GM18517 (cell line): Measurements from ENCODE around the gene HMGCS1.
"Not testable (repeated sequence)": the region's sequence is repeated elsewhere in the genome, so short reads cannot be mapped to it uniquely, and the experiment has no call there.

Source experiments
- ATAC-seq: cut with Tn5 transposase; IDR thresholded peaks from one replicate; pipeline ENCODE4 v1.9.1; 2021; ENCODE audit warnings: mild to moderate bottlenecking, moderate library complexity; ENCODE audit not compliant: unreplicated experiment

Gene HMGCS1

DNA sequence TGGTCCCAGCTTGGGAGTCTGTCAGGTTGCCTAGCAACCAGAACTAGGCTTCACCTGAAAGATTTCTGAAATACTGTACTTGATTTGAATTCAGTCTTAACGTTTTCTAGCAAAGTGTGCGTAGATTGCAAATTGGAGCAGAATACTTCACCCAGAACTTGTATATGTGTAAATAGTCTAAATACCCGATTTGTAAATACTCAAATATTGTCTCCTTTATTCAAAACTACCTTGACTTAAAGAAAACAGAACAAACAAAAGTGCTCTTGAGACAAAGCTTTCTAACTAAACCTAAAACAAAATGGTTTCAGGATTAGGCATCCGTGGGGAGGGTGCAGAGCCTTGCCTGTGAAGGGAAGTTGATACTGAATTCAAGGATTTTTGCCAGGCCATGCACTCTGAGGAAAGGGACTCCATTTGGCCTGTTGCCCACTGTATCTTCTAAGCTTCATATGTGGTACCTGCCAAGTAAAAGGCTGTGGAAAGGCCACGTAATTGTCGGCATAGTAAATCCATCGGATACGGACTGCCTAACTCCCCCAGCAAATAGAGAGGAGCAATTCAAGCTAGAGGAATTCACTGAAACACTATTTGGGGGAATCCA is 744 bp upstream of the HMGCS1 start:
- no peak for ATAC-seq

- peak; percentile 0 for ATAC-seq
These were observed 545 bp downstream of the HMGCS1 start for GRCh38 chr5:43312699-43313034.

DNA sequence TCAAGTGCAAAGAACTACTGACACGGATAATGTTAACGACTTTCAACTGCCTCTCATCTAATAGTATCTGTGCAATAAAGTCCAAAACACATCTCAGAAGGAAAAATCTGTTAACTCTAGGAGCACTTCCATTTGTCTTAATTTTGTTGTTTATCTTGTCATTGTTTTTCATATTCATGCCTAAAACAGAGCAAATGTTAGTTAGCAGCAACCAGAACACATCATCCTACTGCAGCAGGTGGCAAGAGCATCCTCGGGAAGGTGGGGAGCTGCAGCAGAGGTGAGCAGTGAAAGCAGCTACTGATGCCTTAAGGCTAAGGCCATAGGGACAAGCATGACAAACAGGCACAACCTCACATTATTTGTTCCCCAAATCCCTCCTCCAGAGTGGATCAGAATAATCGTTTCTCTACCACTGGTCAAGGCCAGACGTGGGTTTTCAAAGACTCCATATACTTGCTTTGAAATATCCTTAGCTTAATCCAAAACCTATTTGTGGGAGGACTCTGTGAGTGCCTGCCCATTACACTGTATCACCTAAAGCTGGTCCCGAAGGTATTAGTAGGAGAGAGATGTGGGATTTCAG is 1.0 kb downstream of the HMGCS1 start:
- no peak for ATAC-seq

DNA sequence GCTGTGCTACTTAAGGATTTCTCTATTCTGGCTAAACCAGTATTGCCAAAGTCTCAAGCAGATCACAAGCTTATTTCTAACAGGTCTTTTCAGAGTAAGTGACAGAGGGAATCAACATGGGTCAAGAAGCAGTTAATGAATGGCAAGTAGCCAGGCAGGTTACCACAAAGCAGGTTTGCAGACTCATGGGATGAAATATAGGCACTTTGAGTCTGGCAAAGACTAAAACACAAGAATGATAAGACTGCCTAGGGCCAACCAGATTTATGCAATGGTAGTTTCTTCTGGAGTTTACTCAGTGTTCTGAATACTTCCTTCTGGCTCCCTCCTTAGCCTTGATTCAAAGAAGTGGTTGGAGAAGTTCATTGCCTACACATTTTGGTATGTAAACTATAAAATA is 3.6 kb downstream of the HMGCS1 start:
- no peak for ATAC-seq

- no peak for ATAC-seq
These were observed 4.1 kb downstream of the HMGCS1 start for GRCh38 chr5:43309122-43309521.

DNA sequence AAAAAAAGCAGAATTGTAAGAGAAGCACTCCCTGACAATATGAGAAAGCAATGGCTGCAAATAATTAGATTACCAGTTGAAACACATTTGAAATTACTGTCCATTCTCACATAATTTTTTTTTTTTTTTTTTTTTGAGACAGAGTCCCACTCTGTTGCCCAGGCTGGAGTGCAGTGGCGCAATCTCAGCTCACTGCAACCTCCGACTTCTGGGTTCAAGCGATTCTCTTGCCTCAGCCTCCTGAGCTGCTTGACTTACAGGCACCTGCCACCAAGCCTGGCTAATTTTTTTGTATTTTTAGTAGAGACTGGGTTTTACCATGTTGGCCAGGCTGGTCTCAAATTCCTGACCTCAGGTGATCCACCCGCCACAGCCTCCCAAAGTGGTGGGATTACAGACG is 6.3 kb downstream of the HMGCS1 start:
- ATAC-seq = not testable (repeated sequence)

GRCh38 chr5:43305948-43306565 is 7.2 kb downstream of the HMGCS1 start:
- peak; percentile 50 for ATAC-seq

DNA sequence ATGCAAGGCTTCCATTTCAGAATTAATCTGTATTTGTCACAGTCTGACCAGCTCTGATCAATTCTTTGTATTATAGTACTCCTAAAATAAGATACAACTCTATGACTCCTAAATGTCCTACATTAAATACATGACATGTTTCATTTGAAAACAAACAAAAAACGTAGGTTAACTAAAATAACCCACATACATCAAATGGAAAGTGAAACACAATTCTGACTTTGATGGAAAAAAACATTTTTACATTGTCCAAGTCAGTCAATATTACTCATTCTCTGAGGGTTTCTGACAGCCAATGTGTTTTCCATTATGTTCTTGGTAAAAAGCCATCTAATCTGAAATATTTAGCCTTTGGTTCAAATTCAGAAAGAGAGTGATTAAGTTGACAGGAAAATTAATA is 8.7 kb downstream of the HMGCS1 start:
- ATAC-seq = peak; percentile 58

DNA sequence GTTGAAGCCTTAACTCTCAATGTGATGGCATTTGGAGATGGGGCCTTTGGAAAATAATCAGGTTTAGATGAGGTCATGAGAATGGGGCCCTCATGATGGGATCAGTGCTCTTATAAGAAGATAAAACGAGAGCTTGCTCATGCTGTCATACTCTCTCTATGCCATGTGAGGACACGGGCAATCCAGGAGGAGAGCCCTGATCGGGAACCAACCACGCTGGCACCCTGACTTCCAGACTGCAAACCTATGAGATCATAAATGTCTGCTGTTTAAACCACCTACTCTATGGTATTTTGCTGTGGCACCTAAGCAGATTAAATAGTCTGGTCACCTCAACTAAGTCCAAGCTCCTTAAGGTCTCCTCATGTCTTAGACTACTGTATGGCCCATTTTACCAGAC is 10.0 kb downstream of the HMGCS1 start:
- ATAC-seq = no peak

GRCh38 chr5:43302481-43302880 is 10.7 kb downstream of the HMGCS1 start:
- no peak for ATAC-seq

DNA sequence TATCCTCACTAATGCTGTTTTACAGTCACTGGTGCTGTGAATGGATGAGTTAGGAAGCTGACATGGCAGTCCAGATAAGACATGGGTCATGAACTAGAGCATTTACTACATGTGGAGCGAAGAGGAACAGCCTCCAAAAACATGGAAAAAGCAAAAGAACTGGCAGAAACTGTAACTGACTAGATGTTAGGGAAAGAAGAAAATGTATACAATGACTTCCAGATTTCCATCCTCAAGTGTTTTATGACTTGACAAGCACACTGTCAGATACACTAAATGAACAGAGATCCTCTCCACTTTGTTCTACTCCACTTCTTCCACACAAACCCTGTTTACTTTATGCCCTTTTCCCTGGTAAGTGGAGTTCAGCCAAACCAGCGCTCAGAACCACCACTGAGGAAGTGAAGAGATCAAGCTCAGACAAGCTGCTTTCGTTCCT is 11.5 kb downstream of the HMGCS1 start:
- no peak for ATAC-seq

GRCh38 chr5:43300112-43300511 is 13.1 kb downstream of the HMGCS1 start:
- ATAC-seq = no peak

- no peak for ATAC-seq
These were observed 14.8 kb downstream of the HMGCS1 start for GRCh38 chr5:43298443-43298842.

DNA sequence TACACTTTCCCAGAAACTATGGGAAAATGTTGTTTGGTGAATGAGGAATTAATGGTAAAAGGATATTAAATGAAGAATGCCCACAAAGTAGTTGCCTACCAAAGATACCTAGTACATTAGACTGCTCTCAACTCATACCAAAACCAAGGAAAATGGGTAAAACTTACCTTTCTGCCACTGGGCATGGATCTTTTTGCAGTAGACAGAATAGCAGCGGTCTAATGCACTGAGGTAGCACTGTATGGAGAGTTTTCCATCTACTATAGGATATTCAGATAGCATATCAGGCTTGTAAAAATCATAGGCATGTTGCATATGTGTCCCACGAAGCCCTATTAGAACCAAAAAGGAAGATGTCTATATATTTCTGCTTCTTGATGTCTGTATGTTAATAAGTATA is 16.4 kb downstream of the HMGCS1 start:
- no peak for ATAC-seq

- ATAC-seq = no peak
These were observed 18.0 kb downstream of the HMGCS1 start for GRCh38 chr5:43295202-43295601.

DNA sequence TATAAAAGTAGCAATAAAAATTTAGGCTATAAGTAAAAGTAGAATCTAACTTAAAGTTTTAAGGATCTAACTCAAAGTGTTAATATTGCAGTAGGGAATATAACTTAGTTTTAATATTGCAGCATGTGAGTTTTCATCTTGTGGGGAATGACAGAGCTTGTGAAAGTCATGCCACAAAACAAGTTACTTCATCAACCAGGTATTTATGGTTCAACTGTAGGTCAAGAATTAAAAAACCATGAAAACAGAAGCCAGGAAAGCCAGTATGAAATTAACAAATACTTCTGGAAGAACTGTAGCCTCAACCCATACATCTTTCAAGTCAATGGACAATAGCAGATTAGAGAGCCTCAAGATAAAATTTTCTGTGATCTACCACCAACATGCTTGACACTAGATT is 19.0 kb downstream of the HMGCS1 start:
- ATAC-seq = no peak

- no peak for ATAC-seq
These were observed 22.5 kb downstream of the HMGCS1 start for GRCh38 chr5:43290726-43291125.

DNA sequence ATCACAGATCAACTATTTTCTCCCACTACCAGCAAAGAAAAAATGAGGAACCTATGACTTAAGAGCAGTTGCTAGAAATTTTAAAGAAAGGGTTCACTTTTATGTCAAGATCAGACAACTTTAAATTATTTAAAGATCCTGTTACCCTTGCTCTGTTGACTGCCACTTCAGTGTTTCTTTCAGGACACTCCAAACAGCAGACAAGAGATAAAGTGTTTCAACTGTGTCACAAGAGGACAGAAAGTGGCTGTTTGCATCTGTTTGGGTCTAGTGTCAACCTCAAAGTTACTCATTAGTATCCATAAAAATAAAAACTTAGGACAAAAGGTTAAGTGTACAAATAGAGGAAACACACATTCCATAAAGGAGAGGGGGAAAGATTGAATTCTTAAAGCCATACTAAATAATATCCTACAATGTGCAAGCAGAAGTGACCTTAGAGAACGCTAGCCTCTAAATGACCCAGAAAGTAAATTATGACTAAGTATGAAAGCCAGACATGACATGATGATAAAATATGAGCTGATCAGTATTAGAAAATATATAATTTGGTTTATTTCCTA is 24.9 kb downstream of the HMGCS1 start:
- no peak for ATAC-seq

DNA sequence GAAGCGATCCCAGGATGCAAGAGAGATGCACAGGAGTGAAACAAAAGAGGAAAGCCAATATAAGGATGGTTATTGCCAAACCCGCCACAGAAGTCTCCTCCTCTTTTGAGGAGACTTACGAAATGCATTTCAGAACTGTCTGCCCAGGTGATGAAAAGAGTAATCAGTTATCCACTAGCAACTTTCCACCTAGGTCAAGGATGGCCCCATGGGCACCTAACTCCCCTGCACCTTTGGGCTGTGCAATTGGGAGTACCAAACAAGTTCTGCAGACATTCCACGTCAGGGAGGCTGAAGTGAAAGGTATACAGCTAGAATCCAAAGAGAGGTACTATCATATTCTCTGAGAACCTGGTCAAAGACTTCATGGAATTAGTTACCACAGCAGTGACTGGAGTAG is 25.7 kb downstream of the HMGCS1 start:
- ATAC-seq = no peak

DNA sequence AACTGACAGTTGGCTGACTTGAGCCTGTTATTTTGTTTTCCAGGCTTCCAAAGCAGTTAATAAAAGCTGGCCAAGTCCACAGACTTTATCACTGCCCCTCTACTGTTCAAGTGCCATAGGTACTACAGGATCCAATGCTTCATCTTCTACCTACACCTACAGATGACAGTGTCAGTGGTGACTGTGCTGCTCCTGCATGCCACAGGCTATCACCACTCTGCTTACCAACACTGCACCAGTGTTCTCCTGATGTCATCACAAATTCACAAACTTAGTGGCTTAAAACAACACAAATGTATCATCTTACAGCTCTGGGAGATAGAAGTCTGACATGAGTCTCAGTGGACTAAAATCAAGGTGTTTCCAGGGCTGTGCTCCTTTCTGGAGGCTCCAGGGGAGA is 26.6 kb downstream of the HMGCS1 start:
- ATAC-seq = no peak

DNA sequence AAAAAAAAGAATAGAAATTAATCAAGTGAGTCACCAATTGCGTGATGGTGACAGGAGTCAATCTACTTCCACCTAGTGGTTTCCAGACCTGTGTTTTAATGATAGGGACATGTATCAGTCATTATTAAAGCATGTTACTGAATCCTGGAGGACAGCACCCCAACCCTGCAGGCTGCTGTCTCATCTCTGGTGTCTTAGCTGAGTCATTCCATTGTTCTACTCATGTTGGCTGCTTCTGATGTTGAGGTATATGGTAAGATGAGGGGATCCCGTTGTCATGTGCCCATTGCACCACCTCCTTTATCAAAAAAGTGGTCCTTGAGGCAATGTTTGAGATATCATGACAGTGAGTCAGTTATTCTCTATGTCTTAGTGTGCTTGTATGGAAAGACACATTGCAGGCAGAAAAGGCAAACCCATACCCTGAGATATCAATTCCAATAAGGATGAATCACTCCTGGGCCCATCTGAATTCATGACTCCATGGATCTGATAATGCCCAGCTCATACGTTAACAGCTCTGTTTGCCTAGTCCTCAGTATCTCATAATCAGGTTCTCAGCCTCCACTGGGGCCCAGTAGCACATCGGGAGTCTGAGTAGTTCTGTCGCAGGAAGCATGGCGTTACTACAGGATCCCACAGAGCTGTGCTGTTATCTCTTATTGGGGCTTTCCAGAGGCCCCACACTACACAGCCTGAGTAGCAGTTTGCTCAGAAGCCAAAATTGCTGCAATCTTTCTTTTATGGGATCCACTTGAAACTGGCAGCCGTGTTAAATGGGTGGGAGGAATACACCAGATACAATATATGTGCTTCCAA is 31.2 kb downstream of the HMGCS1 start:
- no peak for ATAC-seq
